ENCODE results near the gene CKAP5.

Gene CKAP5

GRCh38 chr11:46889251-46889650 is 43.2 kb upstream of the CKAP5 start:
- H3K36me3 ChIP-seq (ENCODE audit: insufficient read depth, low read length): peaks cover 19% of the 10 kb centered on the region; the same call in 1 of the 2 replicates
- no peak overlapping the region for H3K4me3 ChIP-seq
- no peak overlapping the region for H3K27ac ChIP-seq
- H3K9ac ChIP-seq (ENCODE audit: insufficient read length): no peak overlapping the region
- DNase-seq (ENCODE audit: low read depth, low spot score): no peak
- H3K9me3 ChIP-seq (ENCODE audit: low read depth, low read length): no peaks in the 10 kb centered on the region
- no peak for TF ChIP-seq EZH2 (IDR thresholded peaks at IDR 0.05)
- no peak for TF ChIP-seq POLR2AphosphoS5 (IDR thresholded peaks at IDR 0.05; ENCODE audit: borderline replicate concordance, low read depth, low read length)
- no peak for TF ChIP-seq FOXP2 (optimal IDR thresholded peaks at IDR 0.05; ENCODE audit: control extremely low read depth, extremely low read length, insufficient read depth)

- H3K9ac ChIP-seq (ENCODE audit: insufficient read length): no peak overlapping the region
- no peak overlapping the region for H3K27ac ChIP-seq
- no peak for DNase-seq (ENCODE audit: low read depth, low spot score)
- no peaks in the 10 kb centered on the region for H3K9me3 ChIP-seq (ENCODE audit: low read depth, low read length)
- no peak overlapping the region for H3K4me3 ChIP-seq
- TF ChIP-seq POLR2AphosphoS5 (IDR thresholded peaks at IDR 0.05; ENCODE audit: borderline replicate concordance, low read depth, low read length) (no peak), FOXP2 (optimal IDR thresholded peaks at IDR 0.05; ENCODE audit: control extremely low read depth, extremely low read length, insufficient read depth) (no peak), EZH2 (IDR thresholded peaks at IDR 0.05) (no peak)
- peaks cover 23% of the 10 kb centered on the region; the same call in 1 of the 2 replicates for H3K36me3 ChIP-seq (ENCODE audit: insufficient read depth, low read length)
Observed at GRCh38 chr11:46888636-46889035, 42.6 kb upstream of the CKAP5 start.

GRCh38 chr11:46886211-46886610 is 40.1 kb upstream of the CKAP5 start:
- TF ChIP-seq POLR2AphosphoS5 (IDR thresholded peaks at IDR 0.05; ENCODE audit: borderline replicate concordance, low read depth, low read length) (no peak), EZH2 (IDR thresholded peaks at IDR 0.05) (no peak)
- H3K27ac ChIP-seq: no peak overlapping the region
- peaks cover 26% of the 10 kb centered on the region; the same call in 1 of the 2 replicates for H3K36me3 ChIP-seq (ENCODE audit: insufficient read depth, low read length)
- DNase-seq (ENCODE audit: low read depth, low spot score): no peak
- H3K4me3 ChIP-seq: no peak overlapping the region
- no peak overlapping the region for H3K9ac ChIP-seq (ENCODE audit: insufficient read length)
- no peaks in the 10 kb centered on the region for H3K9me3 ChIP-seq (ENCODE audit: low read depth, low read length)

- Histone ChIP-seq H3K9ac (ENCODE audit: insufficient read length) (no peak overlapping the region), H3K36me3 (ENCODE audit: insufficient read depth, low read length) (peaks cover 40% of the 10 kb centered on the region; the same call in 1 of the 2 replicates), H3K27ac (no peak overlapping the region), H3K9me3 (ENCODE audit: low read depth, low read length) (no peaks in the 10 kb centered on the region), H3K4me3 (no peak overlapping the region)
- TF ChIP-seq FOXP2 (optimal IDR thresholded peaks at IDR 0.05; ENCODE audit: control extremely low read depth, extremely low read length, insufficient read depth) (no peak), POLR2AphosphoS5 (IDR thresholded peaks at IDR 0.05; ENCODE audit: borderline replicate concordance, low read depth, low read length) (no peak), EZH2 (IDR thresholded peaks at IDR 0.05) (no peak)
- DNase-seq (ENCODE audit: low read depth, low spot score): no peak
Observed at GRCh38 chr11:46879056-46879585, 33.0 kb upstream of the CKAP5 start.

- TF ChIP-seq FOXP2 (optimal IDR thresholded peaks at IDR 0.05; ENCODE audit: control extremely low read depth, extremely low read length, insufficient read depth) (no peak), EZH2 (IDR thresholded peaks at IDR 0.05) (no peak), POLR2AphosphoS5 (IDR thresholded peaks at IDR 0.05; ENCODE audit: borderline replicate concordance, low read depth, low read length) (no peak)
- H3K36me3 ChIP-seq (ENCODE audit: insufficient read depth, low read length): peaks cover 38% of the 10 kb centered on the region; the same call in 1 of the 2 replicates
- no peak overlapping the region for H3K4me3 ChIP-seq
- no peak overlapping the region for H3K9ac ChIP-seq (ENCODE audit: insufficient read length)
- no peak for DNase-seq (ENCODE audit: low read depth, low spot score)
- no peak overlapping the region for H3K27ac ChIP-seq
- no peaks in the 10 kb centered on the region for H3K9me3 ChIP-seq (ENCODE audit: low read depth, low read length)
Observed at GRCh38 chr11:46877580-46877979, 31.5 kb upstream of the CKAP5 start.

- no peak for DNase-seq (ENCODE audit: low read depth, low spot score)
- Histone ChIP-seq H3K27ac (no peak overlapping the region), H3K9ac (ENCODE audit: insufficient read length) (no peak overlapping the region), H3K36me3 (ENCODE audit: insufficient read depth, low read length) (peaks cover 42% of the 10 kb centered on the region; the same call in 1 of the 2 replicates), H3K4me3 (no peak overlapping the region), H3K9me3 (ENCODE audit: low read depth, low read length) (no peaks in the 10 kb centered on the region)
- TF ChIP-seq EZH2 (IDR thresholded peaks at IDR 0.05) (no peak), POLR2AphosphoS5 (IDR thresholded peaks at IDR 0.05; ENCODE audit: borderline replicate concordance, low read depth, low read length) (no peak)
Observed at GRCh38 chr11:46876471-46876870, 30.4 kb upstream of the CKAP5 start.

- TF ChIP-seq FOXP2 (optimal IDR thresholded peaks at IDR 0.05; ENCODE audit: control extremely low read depth, extremely low read length, insufficient read depth) (no peak), EZH2 (IDR thresholded peaks at IDR 0.05) (no peak), POLR2AphosphoS5 (IDR thresholded peaks at IDR 0.05; ENCODE audit: borderline replicate concordance, low read depth, low read length) (no peak)
- Histone ChIP-seq H3K36me3 (ENCODE audit: insufficient read depth, low read length) (peaks cover 42% of the 10 kb centered on the region; the same call in 1 of the 2 replicates), H3K9ac (ENCODE audit: insufficient read length) (no peak overlapping the region), H3K27ac (no peak overlapping the region), H3K4me3 (no peak overlapping the region), H3K9me3 (ENCODE audit: low read depth, low read length) (no peaks in the 10 kb centered on the region)
- DNase-seq (ENCODE audit: low read depth, low spot score): no peak
Observed at GRCh38 chr11:46874586-46874985, 28.5 kb upstream of the CKAP5 start.

GRCh38 chr11:46868912-46869311 is 22.8 kb upstream of the CKAP5 start:
- H3K9ac ChIP-seq (ENCODE audit: insufficient read length): no peak overlapping the region
- peaks cover 38% of the 10 kb centered on the region for H3K36me3 ChIP-seq (ENCODE audit: insufficient read depth, low read length)
- no peak overlapping the region for H3K27ac ChIP-seq
- DNase-seq (ENCODE audit: low read depth, low spot score): no peak
- no peaks in the 10 kb centered on the region for H3K9me3 ChIP-seq (ENCODE audit: low read depth, low read length)
- no peak for TF ChIP-seq FOXP2 (optimal IDR thresholded peaks at IDR 0.05; ENCODE audit: control extremely low read depth, extremely low read length, insufficient read depth)
- TF ChIP-seq EZH2 (IDR thresholded peaks at IDR 0.05): no peak
- no peak for TF ChIP-seq POLR2AphosphoS5 (IDR thresholded peaks at IDR 0.05; ENCODE audit: borderline replicate concordance, low read depth, low read length)
- H3K4me3 ChIP-seq: no peak overlapping the region

GRCh38 chr11:46865340-46865739 is 19.3 kb upstream of the CKAP5 start:
- Histone ChIP-seq H3K36me3 (ENCODE audit: insufficient read depth, low read length) (peaks cover 39% of the 10 kb centered on the region), H3K9me3 (ENCODE audit: low read depth, low read length) (no peaks in the 10 kb centered on the region), H3K9ac (ENCODE audit: insufficient read length) (no peak overlapping the region), H3K27ac (no peak overlapping the region), H3K4me3 (no peak overlapping the region)
- no peak for TF ChIP-seq FOXP2 (optimal IDR thresholded peaks at IDR 0.05; ENCODE audit: control extremely low read depth, extremely low read length, insufficient read depth)
- no peak for TF ChIP-seq EZH2 (IDR thresholded peaks at IDR 0.05)
- TF ChIP-seq POLR2AphosphoS5 (IDR thresholded peaks at IDR 0.05; ENCODE audit: borderline replicate concordance, low read depth, low read length): no peak
- DNase-seq (ENCODE audit: low read depth, low spot score): no peak

Measured in SK-N-MC (cell line).